DMS153 treated with DMSO at 0.1 percent for 48 hours (cell line): Measurements from ENCODE around the gene DIP2C.
"Not testable (repeated sequence)": the region's sequence is repeated elsewhere in the genome, so short reads cannot be mapped to it uniquely, and the experiment has no call there.

Experiments
- DNase-seq: peaks from one replicate; lab custom pipeline; 2025; ENCODE audit not compliant: unreplicated experiment; lab: John Stamatoyannopoulos, UW

Gene DIP2C

DNA sequence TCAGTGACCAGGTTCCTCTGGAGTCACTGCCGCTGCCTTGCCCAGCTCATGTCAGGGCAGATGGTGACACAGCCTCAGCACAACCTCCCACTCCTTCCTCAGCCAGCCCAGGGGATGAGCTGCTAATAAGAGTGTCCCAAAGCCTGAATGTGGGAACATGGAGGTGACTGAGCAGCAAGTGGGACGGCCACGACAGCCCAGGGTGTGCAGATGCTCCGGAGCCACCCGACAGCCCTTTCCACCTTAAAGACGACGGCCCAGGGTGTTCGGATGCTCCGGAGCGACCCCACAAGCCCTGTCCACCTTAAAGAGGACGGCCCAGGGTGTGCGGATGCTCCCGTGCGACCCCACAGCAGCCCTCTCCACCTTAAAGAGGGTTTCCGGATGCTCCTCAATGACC lies 89.2 kb downstream of the DIP2C start:
- no peak for DNase-seq

DNA sequence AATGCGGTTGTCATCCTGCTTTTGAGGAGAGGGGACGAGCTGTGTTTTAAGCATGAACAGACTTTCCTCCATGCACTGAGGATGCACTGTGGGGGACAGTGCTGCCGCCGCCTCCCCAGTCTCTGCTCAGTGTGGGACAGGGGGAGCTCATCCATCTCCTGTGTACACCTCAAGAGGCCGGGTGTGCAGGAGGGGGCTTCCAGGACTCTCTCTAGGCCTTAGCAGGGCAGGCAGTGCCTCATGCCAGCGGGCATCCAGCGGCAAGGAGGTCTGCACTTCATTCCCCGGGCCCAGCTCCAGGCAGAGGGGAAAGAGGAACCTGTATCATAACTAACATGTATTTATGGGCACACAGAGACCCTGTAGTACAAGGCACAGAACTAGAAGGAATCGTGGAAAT lies 89.7 kb downstream of the DIP2C start:
- no peak for DNase-seq

DNA sequence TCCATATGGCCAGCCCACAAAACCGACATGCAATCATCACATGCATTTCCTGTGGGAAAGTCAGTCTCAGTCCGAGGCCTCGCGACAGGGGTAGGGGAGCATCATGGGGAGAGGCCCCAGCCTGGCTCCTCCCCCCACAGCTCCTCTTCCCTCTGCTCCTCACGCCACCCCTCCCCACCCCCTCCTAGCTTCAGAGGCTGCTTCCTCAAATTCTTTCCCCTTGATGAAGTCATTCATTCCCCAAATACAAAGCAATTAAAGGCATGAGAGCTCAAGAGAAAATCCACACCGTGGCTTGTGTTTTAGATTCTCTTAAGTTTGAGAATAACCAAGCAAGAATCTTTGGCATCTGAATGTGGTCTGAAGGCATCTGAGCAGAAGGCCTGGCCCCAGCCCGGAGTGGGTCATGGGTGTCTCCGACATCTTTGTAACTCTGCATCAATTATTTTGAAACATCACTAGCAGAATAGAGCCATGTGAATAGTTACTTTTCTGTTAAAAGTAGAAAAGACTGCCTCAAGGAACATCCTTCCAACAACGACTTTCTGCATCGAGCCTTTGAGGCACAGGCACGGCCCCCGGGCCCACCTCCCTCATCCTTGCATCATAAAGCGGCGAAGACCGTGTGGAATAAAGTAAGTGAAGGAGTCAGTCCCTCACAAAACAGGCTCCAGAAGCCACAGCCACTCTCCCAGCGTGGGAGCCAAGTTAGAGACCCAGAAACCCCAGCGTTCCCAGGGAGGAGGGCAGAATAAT lies 90.9 kb downstream of the DIP2C start:
- DNase-seq = no peak

DNA sequence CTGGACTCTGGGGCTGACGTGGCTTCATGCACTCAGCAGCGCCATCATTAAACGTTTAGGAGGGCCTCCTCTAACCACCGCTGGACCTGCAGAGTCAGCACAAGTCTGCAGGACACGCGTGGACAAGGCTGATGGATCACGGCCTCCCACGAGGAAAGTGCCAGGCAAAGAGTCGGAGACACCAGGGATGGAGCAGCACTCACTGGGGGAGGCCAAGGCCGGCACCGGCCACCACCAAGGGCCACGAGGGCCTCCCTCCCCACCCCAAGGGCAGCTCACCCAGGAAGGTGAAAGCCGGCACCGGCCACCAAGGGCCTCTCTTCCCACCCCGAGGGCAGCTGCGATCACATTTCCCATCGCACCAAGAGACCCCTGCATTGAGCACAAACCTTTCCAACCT lies 91.5 kb downstream of the DIP2C start:
- no peak for DNase-seq

GRCh38 chr10:596725-597345 lies 92.6 kb downstream of the DIP2C start:
- DNase-seq = no peak

- DNase-seq = not testable (repeated sequence)
Measured at GRCh38 chr10:596131-596530, 93.3 kb downstream of the DIP2C start.

GRCh38 chr10:595473-595872 lies 94.0 kb downstream of the DIP2C start:
- DNase-seq = no peak

- no peak for DNase-seq
Measured at GRCh38 chr10:594584-595270, 94.7 kb downstream of the DIP2C start.

DNA sequence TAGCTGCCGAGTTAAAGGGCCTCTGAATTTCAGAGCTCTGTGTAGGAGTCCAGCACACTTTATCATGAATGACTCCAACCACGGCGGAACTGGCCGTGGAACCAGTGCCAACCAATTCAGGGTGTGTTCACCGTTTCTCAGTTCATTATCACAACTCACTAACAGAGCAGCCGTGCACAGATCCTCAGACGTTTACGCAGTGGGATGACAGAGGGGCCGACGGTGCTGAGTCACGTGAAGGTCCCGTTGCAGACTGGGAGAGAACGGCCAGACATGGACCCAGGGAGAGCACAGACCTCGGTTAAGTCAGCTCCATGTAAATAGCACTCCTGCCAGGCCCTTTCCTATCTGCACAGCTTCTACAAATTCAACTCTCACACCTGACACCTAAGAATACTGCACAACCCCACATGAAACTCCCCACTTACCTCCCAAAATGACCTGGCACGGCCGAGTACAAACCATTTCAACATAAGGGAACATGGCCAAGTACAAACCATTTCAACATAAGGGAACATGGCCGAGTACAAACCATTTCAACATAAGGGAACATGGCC lies 95.5 kb downstream of the DIP2C start:
- no peak for DNase-seq

- no peak for DNase-seq
Measured at GRCh38 chr10:593421-593820, 96.0 kb downstream of the DIP2C start.

GRCh38 chr10:593016-593415 lies 96.5 kb downstream of the DIP2C start:
- no peak for DNase-seq

- DNase-seq = no peak
Measured at GRCh38 chr10:591646-592045, 97.8 kb downstream of the DIP2C start.

DNA sequence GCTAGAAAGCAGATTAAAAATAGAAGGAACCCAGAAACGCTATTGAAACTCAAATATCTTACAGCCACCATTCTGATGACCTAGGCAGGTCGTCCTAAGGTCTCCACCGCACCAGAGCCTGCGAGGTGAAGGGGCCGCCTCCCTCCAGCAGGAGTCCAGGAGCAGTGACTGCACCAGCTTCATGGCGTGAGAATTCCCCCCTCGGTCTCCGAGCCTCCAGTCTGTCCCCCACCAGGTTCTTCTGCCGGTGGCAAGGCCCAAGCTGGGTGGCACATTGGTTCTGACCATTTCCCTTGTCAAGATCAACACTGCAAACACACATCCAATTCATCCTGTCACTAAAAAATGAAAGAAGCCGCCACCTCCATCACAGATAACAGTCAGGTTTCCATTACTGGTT lies 98.7 kb downstream of the DIP2C start:
- no peak for DNase-seq

DNA sequence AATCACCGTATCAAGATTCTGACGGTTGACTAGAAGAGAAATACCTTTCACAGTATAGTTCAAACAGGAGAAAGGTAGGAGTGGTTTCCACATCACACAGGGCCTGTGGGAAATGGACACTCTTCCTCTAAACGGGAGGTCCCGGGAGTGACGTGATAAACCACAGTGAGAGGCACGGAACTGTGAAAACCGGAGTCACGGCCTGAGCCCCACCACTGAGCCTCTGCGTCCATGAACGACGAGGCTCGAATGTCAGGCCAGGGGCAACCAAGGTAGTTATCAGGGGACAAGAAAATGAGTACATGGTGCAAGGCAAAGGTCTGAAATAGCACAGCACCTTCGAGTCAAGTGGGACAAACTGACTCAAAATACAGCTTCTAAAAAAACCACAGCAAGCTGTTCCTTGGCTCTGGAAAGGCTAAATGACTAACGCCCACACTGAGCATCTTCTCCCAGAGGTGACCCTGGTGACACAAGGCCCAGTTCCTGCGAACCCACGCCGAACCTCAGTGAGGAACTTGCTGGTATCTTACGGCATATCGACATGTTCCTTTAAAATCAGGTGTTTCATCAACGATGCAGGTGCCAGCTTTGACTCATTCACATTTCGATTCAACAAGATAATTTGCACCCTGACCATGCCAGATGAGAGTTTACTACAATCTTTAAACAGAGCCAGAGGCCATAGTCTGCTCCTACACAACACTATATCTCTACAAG lies 99.3 kb downstream of the DIP2C start:
- DNase-seq = no peak

- DNase-seq = no peak
Measured at GRCh38 chr10:588246-589165, 101.0 kb downstream of the DIP2C start.

DNA sequence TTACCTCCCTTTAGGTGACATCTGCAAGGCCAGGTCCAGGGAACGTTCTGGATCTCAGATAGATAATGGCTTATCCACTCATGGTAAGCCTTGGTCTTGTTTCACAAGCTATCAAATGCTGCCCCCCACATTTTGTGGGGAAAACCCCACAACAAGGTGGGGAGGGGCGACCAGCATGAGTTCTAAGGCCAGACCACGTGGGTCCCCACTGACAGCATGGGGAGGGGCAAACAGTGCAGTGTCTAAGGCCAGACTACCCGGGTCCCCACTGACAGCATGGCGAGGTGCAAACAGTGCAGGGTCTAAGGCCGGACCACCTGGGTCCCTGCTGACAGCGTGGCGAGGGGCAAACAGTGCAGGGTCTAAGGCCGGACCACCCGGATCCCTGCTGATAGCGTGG lies 102.8 kb downstream of the DIP2C start:
- DNase-seq = no peak

DNA sequence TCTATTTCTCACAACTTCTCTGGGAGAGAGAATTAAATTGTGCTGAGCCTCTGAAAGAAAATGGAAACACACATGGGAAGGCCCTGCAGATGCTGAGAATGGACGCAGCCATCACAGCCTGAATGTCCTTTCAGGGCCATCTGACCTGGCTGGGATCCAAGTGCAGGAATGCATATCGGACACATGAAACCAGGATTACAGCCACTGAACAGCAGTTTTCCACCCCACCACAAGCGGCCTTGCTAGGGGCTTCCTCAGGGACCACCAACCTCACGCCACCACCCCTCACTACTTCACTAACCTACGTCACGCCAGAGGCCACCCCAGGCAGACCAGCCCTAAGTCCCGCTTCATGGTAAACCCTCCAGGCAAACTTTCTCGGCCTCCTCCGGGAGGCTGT lies 103.3 kb downstream of the DIP2C start:
- no peak for DNase-seq

DNA sequence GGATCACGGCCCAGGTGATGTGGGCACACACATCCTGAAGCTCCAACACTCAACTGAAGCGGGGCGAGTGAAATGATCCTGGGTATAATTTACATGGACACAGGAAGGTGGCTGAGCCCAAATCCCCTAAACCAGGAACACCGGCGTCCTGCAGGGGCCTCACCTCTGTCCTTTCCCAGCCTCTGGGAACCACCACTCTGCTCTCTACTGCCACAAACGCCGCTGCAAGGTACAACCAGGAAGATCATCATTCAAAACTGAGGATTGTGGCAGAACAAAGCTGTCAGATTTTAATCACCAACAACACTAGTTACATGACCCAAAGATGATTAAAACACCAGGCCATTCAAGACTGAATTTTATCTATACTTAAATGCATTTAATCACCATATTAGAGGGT lies 104.0 kb downstream of the DIP2C start:
- no peak for DNase-seq

DNA sequence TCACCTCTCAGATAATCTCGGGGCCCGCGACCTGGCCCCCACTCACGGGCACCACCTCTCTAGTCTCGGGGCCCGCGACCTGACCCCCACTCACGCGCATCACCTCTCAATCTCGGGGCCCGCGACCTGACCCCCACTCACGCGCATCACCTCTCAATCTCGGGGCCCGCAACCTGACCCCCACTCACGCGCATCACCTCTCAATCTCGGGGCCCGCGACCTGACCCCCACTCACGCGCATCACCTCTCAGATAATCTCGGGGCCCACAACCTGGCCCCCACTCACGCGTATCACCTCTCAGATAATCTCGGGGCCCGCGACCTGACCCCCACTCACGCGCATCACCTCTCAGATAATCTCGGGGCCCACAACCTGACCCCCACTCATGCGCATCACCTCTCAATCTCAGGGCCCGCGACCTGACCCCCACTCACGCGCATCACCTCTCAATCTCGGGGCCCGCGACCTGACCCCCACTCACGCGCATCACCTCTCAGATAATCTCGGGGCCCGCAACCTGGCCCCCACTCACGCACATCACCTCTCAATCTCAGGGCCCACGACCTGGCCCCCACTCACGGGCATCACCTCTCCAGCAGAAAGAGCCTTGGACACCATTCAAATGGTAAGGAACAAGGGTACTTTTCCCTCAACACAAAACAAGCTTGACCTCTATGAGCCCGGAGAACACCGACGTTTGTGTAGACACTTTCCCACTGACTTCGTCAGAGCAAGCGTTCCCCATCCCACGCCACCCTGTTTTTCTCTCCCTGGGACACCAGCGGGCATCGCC lies 104.8 kb downstream of the DIP2C start:
- DNase-seq = not testable (repeated sequence)
